HCT116 (cell line): ENCODE results near the gene KCNC3. TPM values are rescaled to one million over a fixed set of nuclear protein-coding genes. Genes with fewer than 3 reads are reported as not detected.

Source experiments
- ATAC-seq: fragments of 200-7000 bp; cut with Tn5 transposase; 2 replicates; pipeline ENCODE4 v1.9.1; 2020; ENCODE audit warnings: mild to moderate bottlenecking, moderate library complexity
- BruUV-seq: library from RNA; stranded (reverse); fragments of 400-500 nt; replicated peaks from 2 replicates; lab custom pipeline; 2021; lab: Mats Ljungman, UMichigan
- CTCF ChIA-PET: fragments of 300-600 bp; sonication (Branson Sonifier 250); formaldehyde crosslinking; loops from one replicate; lab custom pipeline; 2021; ENCODE audit warnings: antibody characterized with exemption; lab: Charles Lee
- POLR2A ChIA-PET: fragments of 300-600, 350-600 bp; sonication (Branson Sonifier 250); formaldehyde crosslinking; loops from one replicate; lab custom pipeline; 2021; ENCODE audit warnings: antibody characterized with exemption; lab: Charles Lee
- RAD21 ChIA-PET, 2 experiments: fragments of 300-600 bp; sonication (Branson Sonifier 250); formaldehyde crosslinking; loops; one replicate each; lab custom pipeline; 2023; ENCODE audit warnings: low total read pairs in 2 of 2; ENCODE audit not compliant: uncharacterized antibody in 2 of 2, unreplicated experiment in 2 of 2, low non-redundant PET in 1 of 2; lab: Charles Lee
- DNase-seq: peaks from one replicate; pipeline ENCODE4 v3.0.0-alpha.2; 2010; ENCODE audit warnings: low read depth, low spot score
- H2AFZ ChIP-seq: fragments of 200-600 bp; shearing (Covaris generic), sonication (generic); 2 replicates; pipeline ENCODE4 v1.6.1; 2017; ENCODE audit warnings: low read depth, mixed run types, mixed read lengths, antibody characterized with exemption, low read length; ENCODE audit not compliant: poor library complexity, severe bottlenecking
- H3K27ac ChIP-seq: 2 replicates; pipeline ENCODE4 v1.5.1; 2012; ENCODE audit warnings: low read depth, low read length
- H3K27me3 ChIP-seq: fragments of 200-600 bp; sonication (generic); 2 replicates; pipeline ENCODE4 v1.6.1; 2016; ENCODE audit warnings: mixed run types, low read length, mixed read lengths; ENCODE audit not compliant: insufficient read depth
- H3K36me3 ChIP-seq, 2 experiments: fragments of 200-500 bp in 1 of 2; fragments of 200-600 bp in 1 of 2; sonication (Bioruptor generic) in 1 of 2; sonication (generic) in 1 of 2; 2 replicates each; pipeline versions ENCODE4 v1.5.1 to v1.6.1; 2014 to 2016; ENCODE audit warnings: low read length in 2 of 2, inconsistent platforms in 1 of 2, mixed read lengths in 1 of 2, mixed run types in 1 of 2; ENCODE audit not compliant: insufficient read depth in 2 of 2, control insufficient read depth in 1 of 2
- H3K4me1 ChIP-seq, 2 experiments: fragments of 200-600 bp in 1 of 2; sonication (generic) in 1 of 2; 2 replicates each; pipeline versions ENCODE4 v1.5.1 to v1.6.1; 2012 to 2017; ENCODE audit warnings: low read length in 2 of 2, inconsistent platforms in 1 of 2, mild to moderate bottlenecking in 1 of 2, mixed read lengths in 1 of 2, mixed run types in 1 of 2, moderate library complexity in 1 of 2; ENCODE audit not compliant: insufficient read depth in 2 of 2, control insufficient read depth in 1 of 2
- H3K4me2 ChIP-seq: fragments of 200-600 bp; sonication (generic); 2 replicates; pipeline ENCODE4 v1.6.1; 2017; ENCODE audit warnings: mixed run types, low read length, mixed read lengths
- H3K4me3 ChIP-seq, 2 experiments: fragments of 200-600 bp in 1 of 2; sonication (generic) in 1 of 2; replicated peaks in 1 of 2; 2 replicates each; pipeline ENCODE4 v1.5.1; 2011 to 2016; ENCODE audit warnings: low read length in 2 of 2, control low read depth in 1 of 2, low read depth in 1 of 2, mild to moderate bottlenecking in 1 of 2, mixed read lengths in 1 of 2, mixed run types in 1 of 2
- H3K79me2 ChIP-seq: fragments of 200-600 bp; sonication (generic); 2 replicates; pipeline ENCODE4 v1.6.1; 2017; ENCODE audit warnings: mild to moderate bottlenecking, mixed run types, low read length, moderate library complexity, mixed read lengths; ENCODE audit not compliant: insufficient read depth
- H3K9ac ChIP-seq: fragments of 200-600 bp; sonication (generic); 2 replicates; pipeline ENCODE4 v1.6.1; 2016; ENCODE audit warnings: low read length, mixed read lengths
- H3K9me2 ChIP-seq: fragments of 200-600 bp; sonication (generic), shearing (Covaris generic); 2 replicates; pipeline ENCODE4 v1.6.1; 2017; ENCODE audit warnings: mixed run types, mild to moderate bottlenecking, moderate library complexity; ENCODE audit not compliant: insufficient read depth
- H3K9me3 ChIP-seq, 2 experiments: fragments of 200-500 bp in 1 of 2; fragments of 200-600 bp in 1 of 2; sonication (Bioruptor generic) in 1 of 2; sonication (generic) in 1 of 2; 2 replicates each; pipeline ENCODE4 v1.6.1; 2014 to 2017; ENCODE audit warnings: low read length in 2 of 2, mixed read lengths in 2 of 2, inconsistent platforms in 1 of 2, low read depth in 1 of 2, mild to moderate bottlenecking in 1 of 2, mixed run types in 1 of 2, moderate library complexity in 1 of 2; ENCODE audit not compliant: control insufficient read depth in 1 of 2, insufficient read depth in 1 of 2
- H4K20me1 ChIP-seq: fragments of 200-600 bp; sonication (generic), shearing (Covaris generic); 2 replicates; pipeline ENCODE4 v1.6.1; 2017; ENCODE audit warnings: mixed run types, mild to moderate bottlenecking, moderate library complexity; ENCODE audit not compliant: insufficient read depth
- CEBPB ChIP-seq: IDR thresholded peaks from 2 replicates; pipeline ENCODE4 v1.6.1; 2012; ENCODE audit warnings: low read depth
- EGR1 ChIP-seq: IDR thresholded peaks from 2 replicates; pipeline ENCODE4 v1.6.1; 2012; ENCODE audit warnings: low read depth
- ELF1 ChIP-seq: IDR thresholded peaks from 2 replicates; pipeline ENCODE4 v1.6.1; 2012; ENCODE audit warnings: low read depth, borderline replicate concordance
- EZH2 ChIP-seq: fragments of 200-600 bp; sonication (generic); IDR thresholded peaks from 2 replicates; pipeline ENCODE4 v1.6.1; 2017; ENCODE audit warnings: antibody characterized with exemption, mixed run types
- EZH2phosphoT487 ChIP-seq: fragments of 200-600 bp; IDR thresholded peaks from 2 replicates; pipeline ENCODE4 v1.6.1; 2018; ENCODE audit warnings: antibody characterized with exemption, borderline replicate concordance
- FOSL1 ChIP-seq: IDR thresholded peaks from 2 replicates; pipeline ENCODE4 v1.6.1; 2012; ENCODE audit warnings: low read depth
- JUND ChIP-seq: IDR thresholded peaks from 2 replicates; pipeline ENCODE4 v1.6.1; 2012
- POLR2A ChIP-seq: IDR thresholded peaks from 2 replicates; pipeline ENCODE4 v1.7.0; 2011; ENCODE audit warnings: borderline replicate concordance; ENCODE audit not compliant: insufficient read depth, insufficient read length; ENCODE audit errors: extremely low read depth
- POLR2AphosphoS5 ChIP-seq: IDR thresholded peaks from 2 replicates; pipeline ENCODE4 v1.6.1; 2011; ENCODE audit warnings: mild to moderate bottlenecking, low read depth, low read length, moderate library complexity
- SIN3A ChIP-seq: IDR thresholded peaks from 2 replicates; pipeline ENCODE4 v1.6.1; 2012; ENCODE audit warnings: low read depth
- SP1 ChIP-seq: IDR thresholded peaks from 2 replicates; pipeline ENCODE4 v1.6.1; 2012; ENCODE audit warnings: low read depth
- SRF ChIP-seq: IDR thresholded peaks from 2 replicates; pipeline ENCODE4 v1.6.1; 2012; ENCODE audit warnings: low read depth
- YY1 ChIP-seq: IDR thresholded peaks from 2 replicates; pipeline ENCODE4 v1.6.1; 2011; ENCODE audit warnings: low read length, low read depth, moderate library complexity, mild to moderate bottlenecking; ENCODE audit not compliant: insufficient replicate concordance; ENCODE audit errors: extremely low read depth
- ZFX ChIP-seq: fragments of 450-650 bp; IDR thresholded peaks from 2 replicates; pipeline ENCODE4 v1.6.1; 2017
- ZNF274 ChIP-seq: fragments of 200-500 bp; sonication (Bioruptor generic); IDR thresholded peaks from 2 replicates; pipeline ENCODE4 v1.6.1; 2014; ENCODE audit warnings: mild to moderate bottlenecking, low read depth, low read length, inconsistent platforms
- intact Hi-C: fragments of 100-400 bp; cut with micrococcal nuclease; formaldehyde crosslinking; loops from 2 replicates; pipeline ENCODE4 v1.10.0; 2022
- total RNA-seq: library from RNA; stranded (reverse); gene quantifications from one replicate; pipeline ENCODE4 v1.2.1, GENCODE V29; 2021; ENCODE audit not compliant: unreplicated experiment
- TF ChIP-seq, protein P1 (sequence below): IDR thresholded peaks from 2 replicates; pipeline ENCODE4 v1.6.1; 2011; ENCODE audit warnings: mild to moderate bottlenecking, low read length, moderate library complexity; ENCODE audit not compliant: insufficient replicate concordance; ENCODE audit errors: extremely low read depth
- TF ChIP-seq, protein P2 (sequence below): IDR thresholded peaks from 2 replicates; pipeline ENCODE4 v1.6.1; 2012
- TF ChIP-seq, protein P3 (sequence below): IDR thresholded peaks from 2 replicates; pipeline ENCODE4 v1.6.1; 2012; ENCODE audit warnings: low read depth
- TF ChIP-seq, protein P4 (sequence below): IDR thresholded peaks from 2 replicates; pipeline ENCODE4 v1.6.1; 2012
- TF ChIP-seq, protein P5 (sequence below), 3 experiments: fragments of 200-600 bp in 1 of 3; sonication (generic) in 1 of 3; IDR thresholded peaks in 2 of 3; conservative IDR thresholded peaks in 1 of 3; 2 replicates each; pipeline ENCODE4 v1.5.1; 2012 to 2017; ENCODE audit warnings: low read depth in 2 of 3, low read length in 2 of 3, antibody characterized with exemption in 1 of 3, borderline replicate concordance in 1 of 3, control low read depth in 1 of 3, mild to moderate bottlenecking in 1 of 3, mixed read lengths in 1 of 3, mixed run types in 1 of 3, moderate library complexity in 1 of 3; ENCODE audit not compliant: insufficient read depth in 1 of 3

The KCNC3 gene
- total RNA-seq, 1 experiment from 2014 or later = 6.9 TPM

DNA sequence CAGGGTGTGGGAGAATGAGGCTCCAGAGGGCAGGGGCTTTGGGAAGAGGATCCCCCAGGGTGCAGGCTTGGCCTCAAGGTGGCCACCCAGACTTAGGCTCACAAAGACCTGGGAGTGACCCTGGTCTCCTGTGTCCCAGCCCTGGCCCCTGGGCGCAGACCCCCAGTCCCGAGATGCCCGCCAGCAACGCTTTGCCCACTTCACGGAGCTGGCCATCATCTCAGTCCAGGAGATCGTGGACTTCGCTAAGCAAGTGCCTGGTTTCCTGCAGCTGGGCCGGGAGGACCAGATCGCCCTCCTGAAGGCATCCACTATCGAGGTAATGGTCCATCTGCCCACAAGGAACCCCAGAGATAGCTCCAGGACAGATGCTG lies 49.7 kb upstream of the KCNC3 start:
- no peak overlapping the region for H3K4me3 ChIP-seq
- intact Hi-C loops = no loop called here
- ATAC-seq (no peak), DNase-seq (no peak)
- ChIA-PET CTCF (no interaction called here), POLR2A (no interaction called here), RAD21 (no interaction called here)
- H3K9me2 ChIP-seq = no peaks in the 10 kb centered on the region
- H3K27ac ChIP-seq = no peak overlapping the region; the same call in 1 of the 2 replicates
- no peak overlapping the region for H2AFZ ChIP-seq
- peaks cover 9 to 22% of the 10 kb centered on the region in 2 experiments; a peak in 3 of 4 replicates for H3K4me1 ChIP-seq
- H3K36me3 ChIP-seq = peaks cover 28 to 34% of the 10 kb centered on the region in 2 experiments
- no peak overlapping the region for H3K9ac ChIP-seq
- TF ChIP-seq ZNF274 (no peak), EGR1 (no peak), POLR2A (no peak), EZH2phosphoT487 (no peak), JUND (no peak), ELF1 (no peak), SIN3A (no peak), YY1 (no peak), EZH2 (no peak), FOSL1 (no peak), POLR2AphosphoS5 (no peak), ZFX (no peak), SRF (no peak), CEBPB (no peak), SP1 (no peak)
- TF ChIP-seq, protein P1, sequence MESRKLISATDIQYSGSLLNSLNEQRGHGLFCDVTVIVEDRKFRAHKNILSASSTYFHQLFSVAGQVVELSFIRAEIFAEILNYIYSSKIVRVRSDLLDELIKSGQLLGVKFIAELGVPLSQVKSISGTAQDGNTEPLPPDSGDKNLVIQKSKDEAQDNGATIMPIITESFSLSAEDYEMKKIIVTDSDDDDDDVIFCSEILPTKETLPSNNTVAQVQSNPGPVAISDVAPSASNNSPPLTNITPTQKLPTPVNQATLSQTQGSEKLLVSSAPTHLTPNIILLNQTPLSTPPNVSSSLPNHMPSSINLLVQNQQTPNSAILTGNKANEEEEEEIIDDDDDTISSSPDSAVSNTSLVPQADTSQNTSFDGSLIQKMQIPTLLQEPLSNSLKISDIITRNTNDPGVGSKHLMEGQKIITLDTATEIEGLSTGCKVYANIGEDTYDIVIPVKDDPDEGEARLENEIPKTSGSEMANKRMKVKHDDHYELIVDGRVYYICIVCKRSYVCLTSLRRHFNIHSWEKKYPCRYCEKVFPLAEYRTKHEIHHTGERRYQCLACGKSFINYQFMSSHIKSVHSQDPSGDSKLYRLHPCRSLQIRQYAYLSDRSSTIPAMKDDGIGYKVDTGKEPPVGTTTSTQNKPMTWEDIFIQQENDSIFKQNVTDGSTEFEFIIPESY = no peak
- TF ChIP-seq, protein P2, sequence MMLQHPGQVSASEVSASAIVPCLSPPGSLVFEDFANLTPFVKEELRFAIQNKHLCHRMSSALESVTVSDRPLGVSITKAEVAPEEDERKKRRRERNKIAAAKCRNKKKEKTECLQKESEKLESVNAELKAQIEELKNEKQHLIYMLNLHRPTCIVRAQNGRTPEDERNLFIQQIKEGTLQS = no peak
- TF ChIP-seq, protein P3, sequence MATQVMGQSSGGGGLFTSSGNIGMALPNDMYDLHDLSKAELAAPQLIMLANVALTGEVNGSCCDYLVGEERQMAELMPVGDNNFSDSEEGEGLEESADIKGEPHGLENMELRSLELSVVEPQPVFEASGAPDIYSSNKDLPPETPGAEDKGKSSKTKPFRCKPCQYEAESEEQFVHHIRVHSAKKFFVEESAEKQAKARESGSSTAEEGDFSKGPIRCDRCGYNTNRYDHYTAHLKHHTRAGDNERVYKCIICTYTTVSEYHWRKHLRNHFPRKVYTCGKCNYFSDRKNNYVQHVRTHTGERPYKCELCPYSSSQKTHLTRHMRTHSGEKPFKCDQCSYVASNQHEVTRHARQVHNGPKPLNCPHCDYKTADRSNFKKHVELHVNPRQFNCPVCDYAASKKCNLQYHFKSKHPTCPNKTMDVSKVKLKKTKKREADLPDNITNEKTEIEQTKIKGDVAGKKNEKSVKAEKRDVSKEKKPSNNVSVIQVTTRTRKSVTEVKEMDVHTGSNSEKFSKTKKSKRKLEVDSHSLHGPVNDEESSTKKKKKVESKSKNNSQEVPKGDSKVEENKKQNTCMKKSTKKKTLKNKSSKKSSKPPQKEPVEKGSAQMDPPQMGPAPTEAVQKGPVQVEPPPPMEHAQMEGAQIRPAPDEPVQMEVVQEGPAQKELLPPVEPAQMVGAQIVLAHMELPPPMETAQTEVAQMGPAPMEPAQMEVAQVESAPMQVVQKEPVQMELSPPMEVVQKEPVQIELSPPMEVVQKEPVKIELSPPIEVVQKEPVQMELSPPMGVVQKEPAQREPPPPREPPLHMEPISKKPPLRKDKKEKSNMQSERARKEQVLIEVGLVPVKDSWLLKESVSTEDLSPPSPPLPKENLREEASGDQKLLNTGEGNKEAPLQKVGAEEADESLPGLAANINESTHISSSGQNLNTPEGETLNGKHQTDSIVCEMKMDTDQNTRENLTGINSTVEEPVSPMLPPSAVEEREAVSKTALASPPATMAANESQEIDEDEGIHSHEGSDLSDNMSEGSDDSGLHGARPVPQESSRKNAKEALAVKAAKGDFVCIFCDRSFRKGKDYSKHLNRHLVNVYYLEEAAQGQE = no peak
- TF ChIP-seq, protein P4, sequence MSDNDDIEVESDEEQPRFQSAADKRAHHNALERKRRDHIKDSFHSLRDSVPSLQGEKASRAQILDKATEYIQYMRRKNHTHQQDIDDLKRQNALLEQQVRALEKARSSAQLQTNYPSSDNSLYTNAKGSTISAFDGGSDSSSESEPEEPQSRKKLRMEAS = no peak
- TF ChIP-seq, protein P5, sequence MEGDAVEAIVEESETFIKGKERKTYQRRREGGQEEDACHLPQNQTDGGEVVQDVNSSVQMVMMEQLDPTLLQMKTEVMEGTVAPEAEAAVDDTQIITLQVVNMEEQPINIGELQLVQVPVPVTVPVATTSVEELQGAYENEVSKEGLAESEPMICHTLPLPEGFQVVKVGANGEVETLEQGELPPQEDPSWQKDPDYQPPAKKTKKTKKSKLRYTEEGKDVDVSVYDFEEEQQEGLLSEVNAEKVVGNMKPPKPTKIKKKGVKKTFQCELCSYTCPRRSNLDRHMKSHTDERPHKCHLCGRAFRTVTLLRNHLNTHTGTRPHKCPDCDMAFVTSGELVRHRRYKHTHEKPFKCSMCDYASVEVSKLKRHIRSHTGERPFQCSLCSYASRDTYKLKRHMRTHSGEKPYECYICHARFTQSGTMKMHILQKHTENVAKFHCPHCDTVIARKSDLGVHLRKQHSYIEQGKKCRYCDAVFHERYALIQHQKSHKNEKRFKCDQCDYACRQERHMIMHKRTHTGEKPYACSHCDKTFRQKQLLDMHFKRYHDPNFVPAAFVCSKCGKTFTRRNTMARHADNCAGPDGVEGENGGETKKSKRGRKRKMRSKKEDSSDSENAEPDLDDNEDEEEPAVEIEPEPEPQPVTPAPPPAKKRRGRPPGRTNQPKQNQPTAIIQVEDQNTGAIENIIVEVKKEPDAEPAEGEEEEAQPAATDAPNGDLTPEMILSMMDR (IDR thresholded peaks at IDR 0.05 in 2 of 3, conservative IDR thresholded peaks at IDR 0.05 in 1 of 3; ENCODE audit: borderline replicate concordance in 1 of 3, insufficient read depth in 1 of 3, low read depth in 2 of 3, low read length in 2 of 3) = no peak
- no peaks in the 10 kb centered on the region for H3K9me3 ChIP-seq
- BruUV-seq = no TSS peak
- no peak overlapping the region for H3K4me2 ChIP-seq
- peaks cover 14% of the 10 kb centered on the region; the same call in 1 of the 2 replicates for H3K79me2 ChIP-seq
- H4K20me1 ChIP-seq = no peaks in the 10 kb centered on the region
- no peaks in the 10 kb centered on the region for H3K27me3 ChIP-seq
